Heart right ventricle (tissue), 16 donors: Measurements from ENCODE around the gene SNX24. TPM values are rescaled to one million over a fixed set of nuclear protein-coding genes. Genes with fewer than 3 reads are reported as not detected.

ENCODE experiments used
- ATAC-seq, 8 donors: fragments of 200-7000 bp; cut with Tn5 transposase; one replicate each; pipeline ENCODE4 v1.9.1; 2020; ENCODE audit warnings: mild to moderate bottlenecking in 8 of 8, moderate library complexity in 8 of 8, moderate number of reproducible peaks in 1 of 8
- DNase-seq, 2 donors: peaks; one replicate each; pipeline ENCODE4 v3.0.0-alpha.2; 2020
- H3K27ac ChIP-seq, 10 donors: fragments of 200-600 bp; sonication (generic) in 2 of 10; one replicate each; pipeline versions ENCODE4 v1.5.0 to v1.8.0; 2020 to 2022; ENCODE audit warnings: mild to moderate bottlenecking in 3 of 10
- H3K27me3 ChIP-seq, 7 donors: fragments of 200-600 bp; one replicate each; pipeline ENCODE4 v1.8.0; 2021 to 2022; ENCODE audit warnings: mild to moderate bottlenecking in 2 of 7
- H3K36me3 ChIP-seq, 9 donors: fragments of 200-600 bp; sonication (generic) in 1 of 9; one replicate each; pipeline versions ENCODE4 v1.5.0 to v1.8.0; 2020 to 2022; ENCODE audit warnings: mild to moderate bottlenecking in 2 of 9
- H3K4me1 ChIP-seq, 9 donors: fragments of 200-600 bp; sonication (generic) in 1 of 9; one replicate each; pipeline versions ENCODE4 v1.5.0 to v1.8.0; 2020 to 2022; ENCODE audit warnings: mild to moderate bottlenecking in 4 of 9
- H3K4me3 ChIP-seq, 10 donors: fragments of 200-600 bp; sonication (generic) in 2 of 10; one replicate each; pipeline versions ENCODE4 v1.5.0 to v1.8.0; 2020 to 2022; ENCODE audit warnings: mild to moderate bottlenecking in 7 of 10, moderate library complexity in 2 of 10
- H3K9me3 ChIP-seq, 11 donors: fragments of 200-600 bp in 10 of 11; sonication (generic) in 2 of 11; one replicate each; pipeline versions ENCODE4 v1.5.0 to v1.8.0; 2013 to 2022; ENCODE audit warnings: mild to moderate bottlenecking in 2 of 11, control low read depth in 1 of 11, moderate library complexity in 1 of 11
- CTCF ChIP-seq, 9 donors: fragments of 200-600 bp; sonication (generic) in 2 of 9; IDR thresholded peaks; one replicate each; pipeline versions ENCODE4 v1.5.0 to v1.8.0; 2021 to 2022; ENCODE audit warnings: antibody characterized with exemption in 9 of 9, mild to moderate bottlenecking in 5 of 9, moderate library complexity in 1 of 9
- WGBS, 2 donors: extraction: QIAGEN DNeasy Blood & Tissue Kit; methylation state at CpG; one replicate each; pipeline ENCODE4 v1.1.7; 2013; ENCODE audit warnings: inconsistent platforms in 1 of 2; 5-methylcytosine and 5-hydroxymethylcytosine counted together
- intact Hi-C, 10 donors: fragments of 100-400 bp; cut with DNase I; formaldehyde crosslinking; loops; one replicate each; pipeline versions ENCODE4 v1.11.1 to v1.14.2; 2022
- polyA plus RNA-seq, 2 donors: library from polyadenylated mRNA; stranded (reverse); fragments of 200-250 nt; gene quantifications; one replicate each; pipeline ENCODE4 v1.2.3, GENCODE V29; 2013
- total RNA-seq, 10 donors: library from RNA; stranded (reverse); fragmentation: NEBNext Ultra II Directional in 3 of 10; extraction: Animal tissue kit (Norgen Biotek cat#: 25700) in 3 of 10; gene quantifications; one replicate each; pipeline versions ENCODE4 v1.2.1 to v1.2.4, GENCODE V29; 2021 to 2023
- donor health status: Arrhythmogenic right ventricular cardiomyopathy.
- donor health status: ischemic (EF 13 %, LVEDD 7.1; RV severe dilation, severe dysfunction).
- donor health status: healthy with polysubstance abuse.
- donor health status: DM: no; HTN: yes; CAD: no.
- donor health status: DM: no; HTN: no; CAD: no.
- donor health status: ischemic (EF 25% LVEDD 6.9; RV normal size, moderate dysfunction).
- donor health status: ischemic (EF 25% LVEDD 5.7; RV mildly dilated, moderate dysfunction).
- donor health status: healthy.
- donor health status: DM: yes; HTN: yes; CAD: no.
- donor health status: Ischemic cardiomyopathy.
- donor health status: ischemic (EF 35%, LVEDD 5.7; RV mildly dilated, moderate dysfunction).
- donor health status: nonischemic (EF 11% LVEDD 7.7; RV severe dilation, severe dysfunction).
- donor health status: DM: yes; HTN: yes; CAD: no.
- donor health status: PGD.
- donor health status: ischemic (EF 29% LVEDD 5.4; RV normal size, mild dysfunction).
- donor health status: nonischemic (EF 23%, LVEDD 6.1; RV moderate dilation, normal function).

The SNX24 gene
- total and polyA plus RNA-seq, 12 donors: 11.7 to 16.3 (median 13.8) TPM

DNA sequence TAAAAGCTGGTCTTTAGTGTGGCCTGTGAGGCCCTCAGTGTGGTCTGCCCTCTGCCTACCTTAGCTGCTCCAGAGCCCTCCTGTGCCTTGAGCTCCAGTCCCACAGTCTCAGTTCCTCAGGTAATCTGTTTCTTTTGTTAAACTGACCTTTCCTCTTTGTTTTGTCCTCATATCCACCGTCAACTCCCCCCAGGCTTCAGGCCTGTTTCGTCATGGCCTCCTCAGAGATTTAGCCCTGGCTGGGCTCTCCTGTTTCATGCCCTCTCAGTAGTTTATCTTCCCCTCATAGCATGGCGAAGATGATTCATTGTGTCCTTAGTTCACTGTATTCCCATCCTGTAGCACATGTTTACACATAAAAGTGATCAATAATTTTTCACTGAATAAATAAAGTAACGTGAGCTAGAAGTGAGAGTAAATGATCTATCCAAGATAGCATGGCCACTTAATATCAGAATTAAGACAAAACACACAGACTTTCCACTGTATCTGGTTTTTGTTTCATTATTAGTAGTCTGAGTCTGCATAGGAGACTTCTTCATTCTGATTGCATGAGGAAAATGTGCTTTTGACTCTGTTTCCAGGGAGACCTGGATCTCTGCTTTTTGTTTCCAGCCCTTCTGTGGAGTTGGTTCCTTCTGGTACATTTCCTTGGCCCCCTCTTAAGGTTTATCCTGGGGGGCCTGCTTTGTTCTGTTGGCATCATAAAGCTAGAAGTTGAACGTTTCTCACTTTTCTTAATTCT, 70.5 kb downstream of the SNX24 start:
- DNase-seq: no peak

GRCh38 chr5:122916490-122916889, 71.1 kb downstream of the SNX24 start:
- H3K27ac ChIP-seq: no peak overlapping the region
- DNase-seq (no peak), ATAC-seq (no peak)
- intact Hi-C loops: no loop called here
- no peaks in the 10 kb centered on the region for H3K9me3 ChIP-seq
- no peaks in the 10 kb centered on the region for H3K36me3 ChIP-seq
- no peak for TF ChIP-seq CTCF (IDR thresholded peaks at IDR 0.05)
- no peaks in the 10 kb centered on the region for H3K27me3 ChIP-seq
- H3K4me3 ChIP-seq: no peak overlapping the region
- peaks cover 0 to 5% (median 0%) of the 10 kb centered on the region in 9 donors for H3K4me1 ChIP-seq
- 82 to 87% methylated on average over 1 of the region's 1 CpG for WGBS, 2 donors

More for the DNA sequence above, 70.5 kb downstream of the SNX24 start:
- ATAC-seq: no peak
- Histone ChIP-seq H3K36me3 (no peaks in the 10 kb centered on the region), H3K9me3 (no peaks in the 10 kb centered on the region), H3K27me3 (no peaks in the 10 kb centered on the region), H3K4me1 (peaks cover 0 to 5% (median 0%) of the 10 kb centered on the region in 9 donors), H3K4me3 (no peak overlapping the region), H3K27ac (no peak overlapping the region)
- 85 to 88% methylated on average over 5 of the region's 5 CpGs for WGBS, 2 donors
- intact Hi-C loops: no loop called here
- no peak for TF ChIP-seq CTCF (IDR thresholded peaks at IDR 0.05)

DNA sequence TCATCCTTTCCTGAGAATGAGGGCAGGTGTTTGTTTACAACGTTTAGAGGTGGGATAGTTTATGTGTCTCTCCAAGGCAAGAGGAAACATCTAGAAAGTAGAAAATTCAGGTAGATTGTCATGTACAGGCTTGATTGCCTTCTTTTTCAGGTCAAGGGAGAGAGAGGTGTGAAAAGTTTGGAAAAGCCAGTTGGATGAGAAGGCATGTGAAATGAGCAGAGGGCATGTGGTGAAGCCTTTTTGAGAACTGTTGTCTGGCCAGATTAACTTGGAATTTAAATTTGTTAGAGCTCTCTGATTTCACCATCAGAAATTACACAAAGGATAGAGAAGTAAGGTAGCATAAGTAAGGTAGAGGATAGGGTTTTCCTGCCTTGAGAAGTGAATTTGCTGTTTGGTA, 74.6 kb downstream of the SNX24 start:
- H3K27ac ChIP-seq: no peak overlapping the region
- no peak for TF ChIP-seq CTCF (IDR thresholded peaks at IDR 0.05)
- H3K4me1 ChIP-seq: peaks cover 0 to 5% (median 0%) of the 10 kb centered on the region in 9 donors
- no peak for DNase-seq
- intact Hi-C loops: no loop called here
- WGBS, 2 donors: 63 to 83% methylated on average over 1 of the region's 1 CpG
- no peaks in the 10 kb centered on the region for H3K36me3 ChIP-seq
- H3K4me3 ChIP-seq: no peak overlapping the region
- ATAC-seq: no peak
- H3K9me3 ChIP-seq: no peaks in the 10 kb centered on the region
- no peaks in the 10 kb centered on the region for H3K27me3 ChIP-seq

DNA sequence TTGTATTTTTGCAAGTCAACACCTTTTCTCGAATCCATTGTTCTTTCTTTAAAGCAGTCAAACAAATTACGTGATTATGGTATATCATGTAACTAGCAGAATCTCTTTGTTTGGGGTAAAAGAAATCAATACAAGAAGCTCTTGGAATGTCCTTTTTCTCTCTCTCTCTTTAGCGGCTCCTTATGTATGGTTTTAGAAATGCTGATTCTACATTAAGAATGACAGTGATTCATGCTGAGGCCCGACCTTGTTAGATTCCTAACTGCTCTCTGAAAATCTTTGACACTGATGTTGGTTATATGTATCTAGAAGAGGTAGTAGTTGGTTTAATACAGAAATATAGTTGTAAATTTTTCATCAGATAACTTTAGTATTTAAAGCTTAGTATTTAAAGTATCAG, 76.4 kb downstream of the SNX24 start:
- TF ChIP-seq CTCF (IDR thresholded peaks at IDR 0.05): no peak
- intact Hi-C loops: no loop called here
- H3K4me1 ChIP-seq: peaks cover 0 to 5% (median 0%) of the 10 kb centered on the region in 9 donors
- H3K9me3 ChIP-seq: no peaks in the 10 kb centered on the region
- H3K27me3 ChIP-seq: no peaks in the 10 kb centered on the region
- H3K4me3 ChIP-seq: no peak overlapping the region
- no peak for DNase-seq
- no peak overlapping the region for H3K27ac ChIP-seq
- no peak for ATAC-seq
- no peaks in the 10 kb centered on the region for H3K36me3 ChIP-seq
- 80 to 82% methylated on average over 4 of the region's 4 CpGs for WGBS, 2 donors
